Stimulated activated CD8-positive, alpha-beta memory T cell treated with anti-CD3 and anti-CD28 coated beads, Interleukin-2, amount 100 ng/mL, for 1 hour (primary cell): Measurements from ENCODE around the gene CIDEB.
"Not testable (repeated sequence)": the region's sequence is repeated elsewhere in the genome, so short reads cannot be mapped to it uniquely, and the experiment has no call there.

ENCODE experiments used
- DNase-seq, 2 donors: peaks; one replicate each; pipeline ENCODE4 v3.0.0-alpha.2; 2020; ENCODE audit warnings: low read depth in 2 of 2

CIDEB gene

GRCh38 chr14:24307575-24308341 lies at the start of gene CIDEB:
Gene CIDEB, minus strand, starts transcription at chr14:24307977. Its CDS starts 119 bp downstream, at chr14:24307858.
- DNase-seq, result peak; percentile 31 to 35

GRCh38 chr14:24356208-24356607 lies 48.4 kb upstream of the CIDEB start:
- DNase-seq, result no peak

- no peak for DNase-seq
Measured at GRCh38 chr14:24355009-24355408, 47.2 kb upstream of the CIDEB start.

DNA sequence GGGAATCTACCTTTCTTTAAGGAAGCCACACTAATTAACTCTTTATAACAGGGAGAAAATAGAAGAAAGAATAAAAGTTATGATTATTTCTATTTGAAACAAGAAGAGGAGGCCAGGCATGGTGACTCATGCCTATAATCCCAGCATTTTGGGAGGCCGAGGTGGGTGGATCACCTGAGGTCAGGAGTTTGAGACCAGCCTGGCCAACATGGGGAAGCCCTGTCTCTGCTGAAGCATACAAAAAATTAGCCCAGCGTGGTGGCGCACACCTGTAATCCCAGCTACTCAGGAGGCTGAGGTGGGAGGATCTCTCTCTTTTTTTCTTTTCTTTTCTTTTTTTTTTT lies 46.7 kb upstream of the CIDEB start:
- DNase-seq, result not testable (repeated sequence)

DNA sequence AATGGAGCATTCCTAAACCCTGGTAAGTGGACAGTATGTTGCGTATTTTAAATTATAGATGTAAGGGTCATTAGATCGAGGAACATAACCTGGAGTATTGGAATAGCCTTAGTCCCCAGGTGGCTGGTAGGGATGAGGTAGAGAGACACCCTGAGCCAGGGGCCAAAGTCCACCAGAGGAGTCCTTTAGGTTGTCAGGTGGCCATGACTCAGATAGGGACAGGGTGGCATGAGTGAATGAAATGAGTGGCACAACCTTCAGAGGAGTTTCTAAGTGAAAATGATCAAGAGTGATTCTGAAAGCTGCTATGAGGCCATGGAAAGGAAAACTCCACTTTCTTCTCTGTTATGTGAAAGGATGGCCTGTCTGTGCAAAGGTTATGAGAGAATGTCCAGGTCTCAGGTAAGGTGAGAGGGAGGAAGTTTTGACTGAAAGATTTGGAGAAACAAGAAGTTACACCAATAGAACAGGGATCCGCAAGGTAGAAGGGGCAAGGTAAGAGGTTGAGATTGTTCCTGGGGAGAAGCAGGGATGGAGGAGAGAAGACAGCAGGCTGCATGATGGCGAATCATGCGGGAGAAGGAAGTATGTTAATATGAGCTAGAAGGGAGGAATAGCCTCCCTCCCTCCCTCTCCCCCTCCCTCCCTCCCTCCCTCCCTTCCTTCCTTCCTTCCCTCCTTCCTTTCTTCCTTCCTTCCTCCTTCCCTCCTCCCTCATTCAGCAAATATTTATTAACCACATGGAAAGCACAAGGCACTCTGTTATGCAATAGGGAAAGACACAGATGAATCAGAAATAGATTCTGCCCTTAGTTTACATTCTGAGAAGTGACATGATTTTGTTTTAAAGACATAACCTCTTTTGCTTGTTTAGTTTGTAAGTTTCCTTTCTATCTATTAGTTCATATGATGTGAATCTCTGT lies 46.0 kb upstream of the CIDEB start:
- DNase-seq, result no peak

DNA sequence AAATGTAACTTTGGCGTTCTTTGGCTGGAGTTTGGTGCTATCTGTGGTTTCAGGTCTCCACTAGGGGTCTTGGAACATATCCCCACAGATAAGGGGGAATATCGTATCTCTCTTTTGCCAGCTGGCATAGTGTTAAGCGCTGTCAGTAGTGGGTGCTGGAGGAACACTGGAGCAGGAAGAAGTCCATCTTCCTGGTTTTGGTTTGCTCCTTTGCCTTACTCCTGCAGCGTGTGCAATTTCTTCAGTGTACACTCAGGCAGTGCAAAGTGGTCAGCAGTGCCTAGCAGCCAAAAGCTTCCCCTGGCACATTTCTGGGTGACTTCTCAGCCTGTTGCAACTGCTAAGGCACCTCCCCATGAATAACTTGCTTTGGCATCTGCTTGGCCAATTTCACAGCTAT lies 43.7 kb upstream of the CIDEB start:
- no peak for DNase-seq

DNA sequence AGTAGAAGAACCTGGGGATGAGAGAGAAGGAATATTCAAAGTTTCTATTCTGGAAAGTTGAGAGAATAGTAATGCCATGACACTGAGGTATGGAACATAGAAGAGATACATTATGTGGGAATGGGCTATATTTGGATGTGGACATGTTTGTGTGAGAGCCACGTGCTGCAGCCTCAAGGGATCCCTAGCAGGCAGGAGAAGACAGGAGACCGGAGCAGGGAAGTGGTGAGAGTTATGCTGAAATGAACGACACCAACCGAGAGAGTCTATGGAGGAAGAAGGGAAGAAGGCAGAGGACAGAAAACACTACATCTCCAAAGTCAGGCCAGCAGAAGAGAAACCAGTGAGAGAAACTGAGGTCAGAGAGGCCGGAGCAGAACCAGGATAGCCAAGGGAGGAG lies 42.0 kb upstream of the CIDEB start:
- no peak for DNase-seq

GRCh38 chr14:24348186-24348585 lies 40.4 kb upstream of the CIDEB start:
- DNase-seq, result no peak

DNA sequence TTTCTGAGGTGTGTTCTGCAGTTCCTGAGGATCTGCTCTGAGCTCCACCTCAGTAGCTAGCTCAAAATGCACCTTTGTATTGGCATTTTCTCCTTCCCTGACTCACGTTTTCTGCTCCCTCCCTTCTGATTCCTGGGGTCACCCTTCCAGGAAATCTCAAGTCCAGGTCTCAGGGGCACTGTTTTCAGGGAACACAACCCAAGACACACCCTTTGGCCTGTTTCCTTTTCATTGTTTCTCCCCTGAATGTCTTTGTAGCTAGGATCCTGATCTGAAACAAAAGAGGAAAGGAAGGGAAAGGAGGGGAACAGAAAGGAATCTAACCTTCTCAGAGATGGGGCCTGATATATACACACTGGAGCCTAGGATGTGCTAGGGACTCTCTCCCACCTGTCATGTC lies 39.4 kb upstream of the CIDEB start:
- DNase-seq, result no peak

DNA sequence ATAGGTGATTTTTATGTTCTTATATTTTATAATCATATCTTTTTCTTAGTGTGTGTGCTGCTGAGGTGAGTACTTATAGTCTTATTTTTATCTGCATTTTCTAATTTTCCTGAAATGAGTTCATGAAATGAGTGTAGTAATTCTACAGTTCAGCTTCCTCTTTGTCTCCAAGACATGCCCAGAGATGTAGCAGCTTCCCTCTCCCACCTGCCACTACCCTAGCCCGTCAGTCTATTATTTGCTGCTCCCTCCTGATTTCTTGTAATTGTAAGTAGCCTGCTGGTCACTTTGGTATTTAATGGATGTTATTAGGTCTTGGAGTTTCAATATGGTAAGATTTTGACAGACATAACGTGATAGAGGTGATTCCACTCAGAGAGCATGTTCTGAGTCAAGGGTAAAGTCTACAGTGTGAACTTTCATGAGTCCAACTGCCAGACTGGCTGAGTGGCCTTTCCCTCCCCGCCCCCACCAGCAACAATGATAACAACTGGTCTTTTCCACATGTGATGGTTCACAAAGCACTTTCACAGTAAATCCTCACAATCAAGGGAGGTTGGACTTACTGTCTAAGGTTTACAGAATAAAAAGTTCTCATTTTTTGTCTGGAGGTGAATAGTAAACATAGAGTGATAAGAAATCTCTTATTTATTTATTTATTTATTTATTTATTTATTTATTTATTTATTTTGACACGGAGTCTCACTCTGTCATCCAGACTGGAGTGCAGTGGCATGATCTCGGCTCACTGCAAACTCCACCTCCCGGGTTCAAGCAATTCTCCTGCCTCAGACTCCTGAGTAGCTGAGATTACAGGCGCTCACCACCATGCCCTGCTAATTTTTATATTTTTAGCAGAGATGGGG lies 36.3 kb upstream of the CIDEB start:
- no peak for DNase-seq

DNA sequence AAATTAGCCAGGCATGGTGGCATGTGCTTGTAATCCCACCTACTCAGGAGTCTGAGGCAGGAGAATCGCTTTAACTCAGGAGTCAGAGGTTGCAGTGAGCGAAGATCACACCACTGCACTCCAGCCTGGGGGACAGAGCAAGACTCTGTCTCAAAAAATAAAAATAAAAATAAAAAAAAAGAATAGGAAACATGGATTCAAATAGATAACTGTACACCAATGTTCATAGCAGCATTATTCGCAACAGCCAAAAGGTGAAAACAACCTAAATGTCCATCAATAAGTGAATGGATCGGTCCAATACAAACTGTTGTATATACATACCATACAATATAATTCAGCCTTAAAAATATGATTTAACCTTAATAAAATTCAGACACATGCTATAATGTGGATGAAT lies 35.1 kb upstream of the CIDEB start:
- DNase-seq, result no peak

DNA sequence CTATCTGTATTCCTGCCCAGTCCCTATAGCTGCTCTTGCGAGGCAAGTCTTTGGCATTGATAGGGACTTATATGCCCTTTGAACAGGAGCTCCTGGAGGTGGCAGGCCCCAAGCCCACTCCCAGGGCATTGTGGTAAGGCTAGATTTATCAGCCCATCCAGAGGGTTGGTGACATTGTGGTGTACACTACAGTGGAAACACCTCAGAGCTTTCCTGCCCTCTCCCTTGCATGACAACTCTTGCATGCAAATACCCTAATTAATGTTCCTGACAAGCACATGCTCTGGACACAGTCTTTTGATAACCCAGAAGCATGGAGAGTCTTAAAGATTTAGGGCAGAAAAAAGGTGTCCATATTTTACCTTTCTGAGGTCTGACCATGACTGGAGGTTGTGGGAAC lies 32.8 kb upstream of the CIDEB start:
- DNase-seq, result no peak

- DNase-seq, result peak; percentile 33 to 48
Measured at GRCh38 chr14:24339284-24340151, 31.7 kb upstream of the CIDEB start, which contains the start of gene RIPK3. Gene RIPK3, minus strand, starts transcription at chr14:24339991. Its CDS starts 165 bp downstream, at chr14:24339826.

GRCh38 chr14:24338843-24339242 lies 31.1 kb upstream of the CIDEB start:
- no peak for DNase-seq

DNA sequence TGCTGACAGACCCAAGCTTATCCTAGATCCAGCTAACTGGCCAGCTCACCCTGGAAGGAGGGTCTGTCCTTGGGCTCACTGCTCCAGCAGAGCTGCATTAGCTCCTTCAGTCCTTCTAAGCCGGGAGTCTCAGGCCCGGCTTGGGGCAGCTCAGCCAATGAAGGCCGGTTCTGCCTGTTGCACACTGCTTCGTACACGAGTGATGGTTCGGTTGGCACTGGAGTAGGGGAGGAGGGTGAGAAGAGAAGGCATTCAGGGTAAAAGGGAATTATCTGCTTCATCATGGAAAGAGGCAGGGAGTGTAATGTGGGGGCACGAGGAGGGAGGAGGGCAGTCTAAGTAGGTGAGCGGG lies 30.0 kb upstream of the CIDEB start:
- no peak for DNase-seq

DNA sequence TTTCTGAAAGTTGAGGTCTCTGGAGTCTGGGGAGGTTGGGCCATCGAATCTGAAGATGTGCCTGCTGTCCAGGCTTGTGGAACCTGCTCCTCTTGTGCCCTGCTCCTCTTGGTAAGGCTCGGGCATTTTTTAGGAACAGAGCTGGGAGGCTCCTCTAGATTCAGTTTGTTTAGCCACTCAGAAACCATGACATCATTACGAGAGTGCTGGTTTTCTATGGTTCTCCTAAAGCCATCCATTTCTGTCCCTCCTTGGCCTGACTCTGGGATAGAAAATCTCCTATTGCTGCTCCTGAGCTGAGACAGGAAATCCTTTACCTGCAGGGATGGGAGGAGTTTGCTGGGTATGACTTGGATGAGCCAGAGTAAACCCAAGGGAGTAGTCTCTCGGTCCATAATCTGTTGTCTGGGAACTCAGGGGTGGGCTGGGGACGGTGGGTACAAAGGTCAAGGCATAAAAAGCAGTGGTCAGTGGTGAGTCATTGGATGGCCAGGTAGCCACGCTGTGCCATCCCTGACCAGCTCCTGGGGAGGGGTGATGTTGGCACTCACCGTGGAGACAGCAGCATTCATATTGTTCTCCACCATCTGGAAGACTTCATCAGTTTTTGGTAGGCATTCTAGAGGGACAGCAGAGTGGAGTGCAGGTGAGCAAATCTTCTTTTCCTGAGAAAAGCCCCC lies 29.5 kb upstream of the CIDEB start:
- DNase-seq, result no peak

- no peak for DNase-seq
Measured at GRCh38 chr14:24335461-24336171, 27.8 kb upstream of the CIDEB start.

GRCh38 chr14:24334431-24335291 lies 26.9 kb upstream of the CIDEB start, which contains the start of gene ADCY4:
Gene ADCY4, minus strand, starts transcription at chr14:24335071. Its CDS starts 419 bp downstream, at chr14:24334652.
- DNase-seq, result no peak
